WI38 (cell line): ENCODE measurements around the gene ARHGDIA.

Source experiments
- H3K4me3 ChIP-seq: 2 replicates; pipeline ENCODE4 v1.5.1; 2011; ENCODE audit warnings: low read depth, mild to moderate bottlenecking, control low read depth, low read length
- TF ChIP-seq, protein P1 (sequence below): IDR thresholded peaks from 2 replicates; pipeline ENCODE4 v1.5.1; 2012; ENCODE audit warnings: low read depth, mild to moderate bottlenecking, control low read depth, low read length

ARHGDIA gene

GRCh38 chr17:81890447-81891302 is 19.5 kb upstream of the ARHGDIA start:
- H3K4me3 ChIP-seq, result peak overlapping the region; percentile 85
- TF ChIP-seq, protein P1, sequence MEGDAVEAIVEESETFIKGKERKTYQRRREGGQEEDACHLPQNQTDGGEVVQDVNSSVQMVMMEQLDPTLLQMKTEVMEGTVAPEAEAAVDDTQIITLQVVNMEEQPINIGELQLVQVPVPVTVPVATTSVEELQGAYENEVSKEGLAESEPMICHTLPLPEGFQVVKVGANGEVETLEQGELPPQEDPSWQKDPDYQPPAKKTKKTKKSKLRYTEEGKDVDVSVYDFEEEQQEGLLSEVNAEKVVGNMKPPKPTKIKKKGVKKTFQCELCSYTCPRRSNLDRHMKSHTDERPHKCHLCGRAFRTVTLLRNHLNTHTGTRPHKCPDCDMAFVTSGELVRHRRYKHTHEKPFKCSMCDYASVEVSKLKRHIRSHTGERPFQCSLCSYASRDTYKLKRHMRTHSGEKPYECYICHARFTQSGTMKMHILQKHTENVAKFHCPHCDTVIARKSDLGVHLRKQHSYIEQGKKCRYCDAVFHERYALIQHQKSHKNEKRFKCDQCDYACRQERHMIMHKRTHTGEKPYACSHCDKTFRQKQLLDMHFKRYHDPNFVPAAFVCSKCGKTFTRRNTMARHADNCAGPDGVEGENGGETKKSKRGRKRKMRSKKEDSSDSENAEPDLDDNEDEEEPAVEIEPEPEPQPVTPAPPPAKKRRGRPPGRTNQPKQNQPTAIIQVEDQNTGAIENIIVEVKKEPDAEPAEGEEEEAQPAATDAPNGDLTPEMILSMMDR, result no peak

- H3K4me3 ChIP-seq, result no peak overlapping the region
- TF ChIP-seq, protein P1, result no peak
These were observed 18.5 kb upstream of the ARHGDIA start for GRCh38 chr17:81889602-81890001.

- TF ChIP-seq, protein P1, result no peak
These were observed 18.0 kb upstream of the ARHGDIA start for GRCh38 chr17:81888988-81889595.

DNA sequence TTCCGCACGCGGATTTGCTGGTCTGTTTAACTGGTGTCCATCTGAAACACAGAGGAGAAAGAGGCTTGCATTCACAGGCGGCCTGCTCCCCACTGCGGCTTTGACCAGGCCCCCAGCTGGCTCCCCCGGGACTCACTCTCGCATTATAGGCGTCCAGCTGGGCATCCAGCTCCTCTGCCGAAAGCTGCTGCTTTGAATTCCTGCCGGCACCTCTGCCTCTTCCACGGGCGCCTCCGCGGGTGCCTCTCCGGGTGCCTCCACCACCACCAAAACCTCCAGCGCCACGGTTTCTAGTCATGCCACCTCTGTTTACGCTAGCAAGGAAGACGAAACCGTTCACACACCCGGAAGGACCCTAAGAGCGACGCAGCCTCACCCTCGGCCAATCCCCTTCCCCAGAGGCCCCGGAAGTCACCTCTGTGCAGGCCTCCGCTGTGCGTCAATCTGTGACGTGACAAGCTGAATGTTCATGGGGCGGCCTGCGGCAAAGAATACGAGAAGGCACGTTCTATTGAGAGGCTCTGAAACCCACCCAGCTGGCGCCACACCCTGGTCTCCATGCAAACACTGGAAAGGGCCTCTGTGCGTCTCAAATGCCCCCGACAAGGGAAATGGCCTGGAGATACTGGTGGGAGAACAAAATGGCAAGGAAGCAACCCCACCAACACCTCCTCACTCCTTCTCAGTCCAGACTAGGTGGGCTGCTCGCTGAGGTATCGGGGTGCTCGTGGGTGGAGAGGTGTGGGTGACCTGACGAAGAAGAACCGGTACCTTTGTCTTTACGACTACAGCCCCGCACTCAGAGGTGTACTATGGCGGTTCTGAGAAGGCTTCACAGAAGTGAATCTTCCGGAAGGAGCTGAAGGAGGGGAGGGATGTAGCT is 17.2 kb upstream of the ARHGDIA start:
- H3K4me3 ChIP-seq, result no peak overlapping the region
- TF ChIP-seq, protein P1, result no peak

More at GRCh38 chr17:81888988-81889595, 18.0 kb upstream of the ARHGDIA start:
- no peak overlapping the region for H3K4me3 ChIP-seq

GRCh38 chr17:81885869-81886548 is 14.9 kb upstream of the ARHGDIA start:
- no peak overlapping the region for H3K4me3 ChIP-seq
- TF ChIP-seq, protein P1, result no peak

DNA sequence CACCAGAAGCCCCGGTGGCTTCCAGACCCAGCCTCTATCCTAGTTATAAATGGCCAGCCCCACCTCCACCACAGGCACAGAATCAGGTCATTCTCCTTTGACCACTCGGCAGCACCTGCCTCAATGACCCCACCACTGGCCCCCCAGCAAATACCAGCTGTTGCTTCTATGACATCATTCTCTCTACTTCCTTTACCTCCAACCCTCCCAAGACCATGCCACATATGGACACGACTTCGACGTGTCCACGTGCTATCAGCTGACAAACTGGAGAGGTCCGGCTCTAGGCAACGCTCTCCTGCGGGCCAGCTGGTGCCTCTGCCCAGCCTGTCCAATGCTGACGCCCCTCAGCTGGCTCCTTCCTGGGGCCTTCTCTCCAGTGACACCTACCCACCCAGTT is 14.3 kb upstream of the ARHGDIA start:
- TF ChIP-seq, protein P1, result no peak
- H3K4me3 ChIP-seq, result no peak overlapping the region
